HL-60/S4 (cell line): ENCODE results near the gene GTF3C5.
"Not testable (repeated sequence)": the region's sequence is repeated elsewhere in the genome, so short reads cannot be mapped to it uniquely, and the experiment has no call there.

Experiments used
- in situ Hi-C: fragments of 300-500 bp; cut with MboI; formaldehyde crosslinking; loops from 2 replicates; pipeline ENCODE4 v1.14.3; 2022; ENCODE audit warnings: low sequenced_read_pairs

The GTF3C5 gene, protein sequence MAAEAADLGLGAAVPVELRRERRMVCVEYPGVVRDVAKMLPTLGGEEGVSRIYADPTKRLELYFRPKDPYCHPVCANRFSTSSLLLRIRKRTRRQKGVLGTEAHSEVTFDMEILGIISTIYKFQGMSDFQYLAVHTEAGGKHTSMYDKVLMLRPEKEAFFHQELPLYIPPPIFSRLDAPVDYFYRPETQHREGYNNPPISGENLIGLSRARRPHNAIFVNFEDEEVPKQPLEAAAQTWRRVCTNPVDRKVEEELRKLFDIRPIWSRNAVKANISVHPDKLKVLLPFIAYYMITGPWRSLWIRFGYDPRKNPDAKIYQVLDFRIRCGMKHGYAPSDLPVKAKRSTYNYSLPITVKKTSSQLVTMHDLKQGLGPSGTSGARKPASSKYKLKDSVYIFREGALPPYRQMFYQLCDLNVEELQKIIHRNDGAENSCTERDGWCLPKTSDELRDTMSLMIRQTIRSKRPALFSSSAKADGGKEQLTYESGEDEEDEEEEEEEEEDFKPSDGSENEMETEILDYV

DNA sequence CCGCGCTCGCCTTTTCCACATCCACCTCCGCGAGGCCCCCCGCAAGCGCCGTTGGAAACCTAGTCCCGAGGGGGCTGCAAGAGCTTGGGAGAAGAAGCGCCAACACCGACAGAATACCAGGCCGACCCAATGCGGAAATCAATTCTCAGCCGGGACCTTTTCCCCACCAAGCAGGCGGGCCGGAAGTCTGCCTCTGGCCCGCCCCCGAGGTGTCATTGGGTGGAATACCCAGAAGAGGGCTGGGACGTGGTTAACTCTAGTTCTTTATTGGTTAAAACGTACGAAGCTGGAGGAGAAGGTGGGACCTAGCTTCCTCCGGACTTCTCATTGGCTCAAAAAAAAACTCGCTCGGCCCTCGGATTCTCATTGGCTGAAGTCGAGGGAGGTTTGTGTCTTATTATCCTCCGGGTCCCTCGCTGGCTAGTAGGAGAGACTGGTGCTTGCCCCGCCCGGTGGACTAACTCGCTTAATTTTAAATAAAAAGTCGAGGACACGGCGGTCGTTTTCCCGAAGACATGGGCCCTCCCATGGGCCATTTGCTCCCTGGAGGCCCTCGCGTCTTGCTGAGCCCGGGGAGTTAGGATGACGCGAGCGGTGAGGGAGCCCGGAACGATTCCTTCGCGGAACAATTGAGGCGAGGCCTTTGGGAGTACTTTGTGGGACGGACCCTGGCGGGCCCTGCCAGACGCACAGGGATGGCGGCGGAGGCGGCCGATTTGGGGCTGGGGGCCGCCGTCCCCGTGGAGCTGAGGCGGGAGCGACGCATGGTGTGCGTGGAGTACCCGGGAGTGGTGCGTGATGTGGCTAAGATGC, at the start of gene GTF3C5:
Gene GTF3C5, plus strand, starts transcription at position 681 of the 813 bp plus-strand sequence. Its CDS starts 15 bp downstream, at position 696.
- in situ Hi-C loops = no loop called here

DNA sequence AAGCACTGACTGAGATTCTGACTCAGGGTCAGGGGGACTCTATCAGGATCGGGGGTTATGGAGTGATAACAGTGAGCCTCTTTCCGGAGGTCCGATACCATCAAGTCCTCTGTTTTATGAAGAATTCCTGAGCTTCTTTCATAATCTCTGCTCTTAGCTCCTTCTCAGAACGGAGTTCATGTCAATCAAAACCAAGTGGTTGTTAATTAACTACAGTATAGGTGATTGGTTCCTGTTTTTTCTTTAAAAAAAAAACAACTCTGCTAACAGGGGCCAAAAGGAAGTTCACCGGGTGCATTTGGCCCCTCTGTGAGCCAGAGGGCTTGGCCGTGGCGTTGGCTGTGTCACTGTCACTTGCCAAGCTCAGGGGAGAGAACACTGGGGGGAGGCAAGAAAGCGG, 48.3 kb upstream of the GTF3C5 start:
- in situ Hi-C loops = no loop called here

DNA sequence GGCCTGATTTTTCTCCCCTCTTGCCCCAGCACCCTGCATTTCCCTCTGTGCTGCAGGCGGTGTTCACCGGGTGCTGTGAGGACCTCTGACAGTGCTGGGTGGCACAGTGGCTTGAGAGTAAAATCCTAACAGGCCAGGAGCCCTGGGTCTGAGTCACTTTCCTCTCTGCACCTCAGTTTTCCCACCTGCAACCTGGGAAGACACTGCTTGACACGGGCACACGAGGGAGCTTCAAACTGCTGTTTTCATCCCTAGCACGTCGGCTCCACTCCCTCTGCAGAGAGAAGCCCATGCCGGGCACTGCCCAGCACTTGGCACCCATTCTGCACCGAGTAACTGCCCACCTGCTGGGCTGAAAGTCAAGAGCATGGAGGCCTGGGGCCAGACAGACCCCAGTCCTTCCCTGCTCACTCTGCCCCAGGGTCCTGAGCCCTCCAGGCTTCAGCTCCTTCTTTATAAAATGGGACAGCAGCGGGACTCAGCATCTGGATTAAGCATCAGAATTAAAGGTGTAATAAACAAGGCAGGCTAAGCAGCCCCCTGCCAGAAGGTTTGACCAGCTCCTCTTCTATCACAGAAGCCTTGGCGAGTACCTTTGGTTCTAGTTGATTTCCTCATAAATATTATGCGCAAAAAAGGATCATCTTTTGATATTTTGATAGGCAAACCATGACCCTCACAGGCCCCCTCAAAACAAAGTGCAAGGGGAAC, 47.2 kb upstream of the GTF3C5 start:
- in situ Hi-C loops = no loop called here

DNA sequence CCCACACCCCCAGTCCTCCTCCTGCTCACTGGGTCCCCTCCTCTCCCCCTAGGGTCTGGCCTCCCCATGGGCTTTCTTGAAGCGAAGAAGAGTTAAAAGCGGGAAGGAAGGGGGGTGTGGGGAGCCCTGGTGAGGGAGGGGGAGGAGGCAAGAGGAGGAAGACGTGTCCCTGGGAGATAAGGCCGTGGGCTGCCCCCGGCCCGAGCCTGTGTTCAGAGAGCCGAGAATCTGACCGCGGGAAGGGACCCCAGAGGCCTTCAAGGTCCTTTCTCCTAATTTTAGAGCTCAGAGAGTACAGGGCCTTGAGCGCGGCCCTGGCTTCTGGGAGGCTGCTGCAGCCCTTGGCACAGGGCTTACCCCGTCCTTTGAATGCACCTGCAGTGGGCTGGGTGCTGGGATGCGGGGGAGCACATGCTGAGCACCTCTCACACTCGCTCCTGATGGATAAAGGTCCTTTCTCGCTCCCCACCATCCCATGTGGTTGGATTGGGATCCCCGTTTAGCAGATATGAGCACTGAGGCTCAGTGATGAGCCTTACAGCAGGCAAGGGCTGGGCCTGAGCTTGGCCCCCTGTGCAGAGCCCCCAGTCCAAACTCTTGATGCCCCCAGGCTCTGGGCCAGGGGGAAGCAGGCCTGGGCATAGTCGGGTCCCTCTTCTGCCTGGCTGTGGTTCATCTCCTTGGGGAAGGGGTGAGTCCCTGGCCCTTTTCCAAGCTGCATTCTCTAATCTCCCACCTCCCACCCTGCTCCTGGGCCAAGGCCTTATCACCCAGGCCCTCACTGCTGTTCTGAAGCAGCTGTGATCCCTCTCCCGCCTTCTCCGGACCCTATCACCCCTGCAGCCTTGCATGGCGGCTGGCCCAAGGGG, 46.4 kb upstream of the GTF3C5 start:
- in situ Hi-C loops = no loop called here

DNA sequence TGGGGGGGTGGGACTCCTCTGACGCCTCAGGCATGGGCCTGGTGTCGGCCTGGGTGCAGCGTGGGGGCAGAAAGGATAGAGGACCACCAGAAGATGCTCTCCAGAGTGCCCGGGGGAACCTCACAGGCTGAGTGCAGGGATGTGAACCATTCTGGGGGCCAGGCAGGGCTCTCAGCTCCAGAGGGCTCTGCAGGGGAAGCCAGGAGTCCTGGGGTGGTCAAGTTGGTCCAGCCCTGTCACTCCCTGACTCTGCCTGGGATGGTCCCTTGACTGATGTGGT, 45.8 kb upstream of the GTF3C5 start:
- in situ Hi-C loops = no loop called here

DNA sequence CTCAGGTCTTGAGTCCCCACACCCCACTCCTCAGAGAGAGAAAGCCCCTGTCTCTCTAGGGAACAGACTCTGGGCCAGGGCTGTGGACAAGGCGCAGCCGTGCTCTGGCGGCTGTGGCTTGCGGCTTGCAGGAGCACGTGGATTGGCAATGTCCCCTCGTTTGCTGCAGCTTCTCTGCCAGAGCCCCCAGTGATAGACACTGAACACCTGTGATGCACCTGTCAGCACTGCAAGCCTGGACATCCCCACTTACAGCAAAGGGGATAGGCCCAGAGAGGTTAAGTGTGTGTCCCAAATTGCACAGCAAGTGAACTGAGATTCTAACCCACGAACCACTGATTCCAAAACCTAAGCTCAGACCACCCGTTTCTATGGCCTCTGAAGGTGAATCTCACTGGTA, 45.3 kb upstream of the GTF3C5 start:
- in situ Hi-C loops = no loop called here

DNA sequence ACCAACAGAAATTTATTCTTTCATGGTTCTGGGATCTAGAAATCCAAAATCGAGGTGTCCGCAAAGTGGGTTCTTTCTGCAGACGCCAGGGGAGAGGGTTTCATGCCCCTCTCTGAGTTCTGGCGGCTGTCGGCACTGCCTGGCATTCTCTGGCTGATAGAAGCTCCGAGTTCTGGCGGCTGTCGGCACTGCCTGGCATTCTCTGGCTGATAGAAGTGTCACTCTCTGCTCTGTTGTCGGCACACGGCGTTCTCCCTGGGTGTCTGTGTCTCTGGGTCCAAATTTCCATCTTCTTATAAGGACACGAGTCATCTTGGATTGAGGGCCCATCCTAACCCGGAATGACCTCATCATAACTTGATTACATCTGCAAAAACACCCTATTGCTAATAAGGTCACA, 44.7 kb upstream of the GTF3C5 start:
- in situ Hi-C loops = no loop called here

DNA sequence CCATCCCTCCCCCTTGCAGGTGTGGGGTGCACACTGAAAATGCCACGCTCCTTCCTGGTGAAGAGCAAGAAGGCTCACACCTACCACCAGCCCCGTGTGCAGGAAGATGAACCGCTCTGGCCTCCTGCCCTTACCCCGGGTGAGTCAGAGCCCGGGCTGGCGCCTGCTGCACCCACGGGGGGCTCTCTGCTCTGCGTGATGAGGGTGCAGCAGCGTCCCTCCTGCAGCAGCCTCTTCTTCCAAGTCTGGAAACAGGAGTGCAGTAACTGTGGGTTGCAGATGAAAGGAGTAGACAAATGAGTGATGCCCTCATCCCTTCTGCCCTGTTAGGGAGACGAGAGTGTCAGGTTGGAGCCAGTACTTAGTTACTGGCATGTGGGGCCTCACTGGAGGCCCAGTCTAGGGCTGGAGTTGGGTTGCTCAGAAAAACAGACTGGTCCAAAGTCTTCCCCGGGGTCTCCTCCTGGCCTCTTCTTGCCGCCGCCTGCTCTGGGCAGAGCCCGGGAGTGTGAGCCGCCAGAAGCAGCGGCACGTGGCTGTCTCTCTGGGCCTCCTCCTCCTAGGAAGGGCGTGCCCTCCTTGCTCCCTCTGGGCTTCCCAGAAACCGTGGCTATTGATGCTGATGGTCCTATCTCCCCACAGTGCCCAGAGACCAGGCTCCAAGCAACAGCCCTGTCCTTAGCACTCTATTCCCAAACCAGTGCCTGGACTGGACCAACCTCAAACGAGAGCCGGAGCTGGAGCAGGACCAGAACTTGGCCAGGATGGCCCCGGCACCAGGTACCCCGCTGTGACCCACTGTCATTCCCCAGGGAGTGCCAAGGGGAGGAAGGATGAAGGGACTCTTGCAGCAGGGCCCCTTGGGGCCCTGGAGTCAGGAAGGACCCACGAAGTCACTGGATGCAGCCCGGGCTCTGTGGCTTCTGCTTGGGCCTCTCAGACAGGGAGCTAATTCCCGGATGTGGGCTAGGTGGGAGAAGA, 43.9 kb upstream of the GTF3C5 start:
- in situ Hi-C loops = no loop called here

DNA sequence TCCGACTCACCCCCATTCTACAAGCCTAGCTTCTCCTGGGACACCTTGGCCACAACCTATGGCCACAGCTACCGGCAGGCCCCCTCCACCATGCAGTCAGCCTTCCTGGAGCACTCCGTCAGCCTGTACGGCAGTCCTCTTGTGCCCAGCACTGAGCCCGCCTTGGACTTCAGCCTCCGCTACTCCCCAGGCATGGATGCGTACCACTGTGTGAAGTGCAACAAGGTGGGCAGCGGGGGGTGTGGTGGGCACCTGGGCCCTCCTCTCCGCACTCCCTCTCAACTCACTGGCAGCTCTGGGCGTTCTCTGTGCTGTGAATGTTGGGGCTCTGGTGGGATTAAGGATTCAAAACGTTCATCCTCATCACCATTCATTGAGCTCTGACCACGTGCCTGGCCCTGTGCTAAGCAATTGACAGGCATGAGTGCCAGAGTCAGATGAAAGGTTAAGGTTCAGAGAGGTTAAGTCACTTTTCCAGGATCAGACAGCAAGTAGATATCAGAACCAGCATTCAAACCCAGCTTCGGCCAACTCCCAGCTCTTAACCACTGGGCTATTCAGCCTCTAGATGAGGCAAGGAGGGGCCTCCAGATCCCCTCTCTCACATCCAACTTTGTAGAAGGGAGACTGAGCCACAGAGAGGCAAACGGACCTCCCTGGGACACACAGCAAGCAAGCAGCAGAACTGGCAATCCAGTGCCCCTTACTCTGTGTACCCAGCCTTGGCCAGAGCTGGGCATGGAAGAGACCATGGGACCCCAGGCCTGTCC, 42.4 kb upstream of the GTF3C5 start:
- in situ Hi-C loops = no loop called here

DNA sequence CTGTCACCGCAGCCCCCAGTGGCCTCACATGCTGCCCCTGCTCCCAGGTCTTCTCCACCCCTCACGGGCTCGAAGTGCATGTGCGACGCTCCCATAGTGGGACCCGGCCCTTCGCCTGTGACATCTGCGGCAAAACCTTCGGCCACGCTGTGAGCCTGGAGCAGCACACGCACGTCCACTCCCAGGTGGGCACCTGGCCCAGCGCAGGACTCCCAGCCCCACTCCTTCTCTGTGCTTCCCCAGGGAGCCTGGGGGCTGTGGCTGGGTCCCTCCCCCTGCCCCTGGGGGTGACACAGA, 41.8 kb upstream of the GTF3C5 start:
- in situ Hi-C loops = no loop called here

DNA sequence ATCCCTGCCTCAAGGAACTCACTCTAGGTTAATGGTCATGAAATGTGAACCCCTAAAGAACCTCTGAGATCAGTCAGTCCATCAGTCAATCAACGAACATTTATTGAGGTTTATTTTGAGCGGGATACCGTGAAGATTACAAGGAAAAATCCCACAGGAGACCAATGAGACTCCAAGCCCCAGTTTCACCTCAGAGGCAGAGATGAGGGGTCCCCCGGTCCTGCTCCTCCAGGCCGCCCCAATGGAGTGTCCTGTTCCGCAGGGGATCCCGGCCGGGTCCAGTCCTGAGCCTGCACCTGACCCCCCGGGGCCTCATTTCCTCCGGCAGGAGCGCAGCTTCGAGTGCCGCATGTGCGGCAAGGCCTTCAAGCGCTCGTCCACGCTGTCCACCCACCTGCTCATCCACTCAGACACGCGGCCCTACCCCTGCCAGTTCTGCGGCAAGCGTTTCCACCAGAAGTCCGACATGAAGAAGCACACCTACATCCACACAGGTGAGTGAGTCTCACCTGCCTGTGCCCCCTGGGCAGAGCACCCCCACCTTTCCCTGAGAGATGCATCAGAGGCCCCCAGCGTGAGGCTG, 41.3 kb upstream of the GTF3C5 start:
- in situ Hi-C loops = no loop called here

DNA sequence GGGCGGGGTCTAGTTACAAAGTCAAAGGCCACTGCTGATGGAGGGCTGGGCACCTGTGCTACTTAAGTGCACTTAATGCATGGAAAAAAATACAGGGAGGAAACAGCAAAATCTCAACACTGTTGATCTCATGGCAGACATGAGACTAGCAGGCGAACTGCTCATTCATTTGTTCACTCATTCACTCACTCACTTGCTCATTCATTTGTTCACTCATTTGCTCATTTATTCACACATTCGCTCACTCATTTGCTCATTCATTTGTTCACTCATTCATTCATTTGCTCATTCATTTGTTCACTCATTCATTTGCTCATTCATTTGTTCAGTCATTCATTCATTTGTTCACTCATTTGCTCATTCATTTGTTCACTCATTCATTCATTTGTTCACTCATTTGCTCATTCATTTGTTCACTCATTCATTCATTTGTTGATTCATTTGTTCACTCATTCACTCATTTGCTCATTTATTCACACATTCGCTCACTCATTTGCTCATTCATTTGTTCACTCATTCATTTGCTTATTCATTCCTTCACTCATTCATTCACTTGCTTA, 40.7 kb upstream of the GTF3C5 start:
- in situ Hi-C loops = not testable (repeated sequence)

DNA sequence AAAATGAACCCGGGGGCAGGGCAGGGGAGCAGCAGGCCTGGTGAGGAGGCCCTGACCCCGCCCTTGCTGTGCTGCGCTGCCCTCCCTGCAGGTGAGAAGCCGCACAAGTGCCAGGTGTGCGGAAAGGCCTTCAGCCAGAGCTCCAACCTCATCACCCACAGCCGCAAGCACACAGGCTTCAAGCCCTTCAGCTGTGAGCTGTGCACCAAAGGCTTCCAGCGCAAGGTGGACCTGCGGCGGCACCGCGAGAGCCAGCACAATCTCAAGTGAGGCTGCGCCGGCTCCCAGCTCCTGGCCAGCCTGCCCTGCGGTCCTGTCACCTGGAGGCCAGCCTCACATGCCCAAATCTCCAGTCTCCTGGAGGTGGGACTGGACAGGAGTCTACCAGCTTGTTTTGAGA, 40.0 kb upstream of the GTF3C5 start:
- in situ Hi-C loops = no loop called here

DNA sequence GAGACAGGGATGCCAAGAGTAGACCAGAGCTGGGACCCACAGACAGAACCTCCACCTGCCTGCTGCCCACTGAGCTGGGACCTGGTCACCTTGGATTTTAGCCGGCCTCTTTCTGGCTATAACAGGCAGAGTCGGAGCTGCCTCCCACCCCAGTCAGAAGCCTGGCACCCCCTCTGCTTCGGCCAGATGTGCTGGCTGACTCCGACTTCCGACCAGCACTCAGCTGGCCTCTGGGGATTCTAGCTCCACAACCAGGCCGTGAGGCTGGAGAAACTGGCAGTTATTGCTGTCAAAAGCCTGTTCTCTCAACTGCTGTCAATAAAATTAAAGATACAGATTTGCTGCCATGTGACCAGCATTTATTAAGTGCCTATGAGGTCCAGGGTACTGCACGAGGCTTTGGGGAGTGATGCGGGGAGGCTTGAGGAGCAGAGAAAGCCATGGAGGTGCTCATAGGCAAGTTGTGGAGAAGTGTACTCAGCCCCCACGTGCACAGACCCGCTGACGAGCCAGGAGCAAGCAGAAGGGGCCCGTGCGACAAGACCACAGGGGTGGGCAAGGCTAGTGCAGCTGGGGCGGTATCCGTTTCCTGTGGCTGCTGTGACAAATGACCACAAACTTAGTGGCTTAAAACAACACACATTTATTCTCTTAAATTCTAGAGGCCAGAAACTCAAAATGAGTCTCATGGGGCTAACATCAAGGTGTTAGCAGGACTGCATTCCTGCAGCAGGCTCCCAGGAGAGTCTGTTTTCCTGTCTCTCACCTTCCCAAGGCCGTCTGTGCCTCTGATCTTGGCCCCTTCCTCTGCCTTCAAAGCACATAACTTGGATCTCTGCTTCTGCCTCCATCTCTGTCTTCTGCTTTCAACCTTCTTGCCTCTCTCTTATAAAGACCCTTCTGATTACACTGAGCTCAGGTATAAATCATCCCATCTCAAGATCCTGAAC, 39.2 kb upstream of the GTF3C5 start:
- in situ Hi-C loops = no loop called here

DNA sequence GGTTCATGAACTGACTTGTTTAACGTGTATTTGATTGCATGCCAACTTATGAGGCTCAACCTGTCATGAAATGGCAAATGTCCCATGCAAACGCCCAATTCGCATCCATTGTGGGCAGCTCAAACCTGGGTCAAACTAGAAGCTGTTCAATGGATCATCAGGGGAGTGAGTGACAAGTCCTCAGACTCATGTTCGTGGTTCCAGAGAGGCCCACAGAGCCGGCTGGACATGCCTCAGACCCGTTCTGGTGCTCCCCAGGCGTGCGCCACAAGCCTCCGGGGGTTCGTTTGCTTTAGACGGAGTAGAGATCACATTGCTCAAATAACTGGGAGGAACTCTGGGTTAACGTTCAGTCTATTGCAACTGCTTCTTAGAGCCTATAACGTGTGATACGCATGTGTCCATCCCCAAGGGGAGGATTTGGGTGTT, 37.3 kb upstream of the GTF3C5 start:
- in situ Hi-C loops = no loop called here

DNA sequence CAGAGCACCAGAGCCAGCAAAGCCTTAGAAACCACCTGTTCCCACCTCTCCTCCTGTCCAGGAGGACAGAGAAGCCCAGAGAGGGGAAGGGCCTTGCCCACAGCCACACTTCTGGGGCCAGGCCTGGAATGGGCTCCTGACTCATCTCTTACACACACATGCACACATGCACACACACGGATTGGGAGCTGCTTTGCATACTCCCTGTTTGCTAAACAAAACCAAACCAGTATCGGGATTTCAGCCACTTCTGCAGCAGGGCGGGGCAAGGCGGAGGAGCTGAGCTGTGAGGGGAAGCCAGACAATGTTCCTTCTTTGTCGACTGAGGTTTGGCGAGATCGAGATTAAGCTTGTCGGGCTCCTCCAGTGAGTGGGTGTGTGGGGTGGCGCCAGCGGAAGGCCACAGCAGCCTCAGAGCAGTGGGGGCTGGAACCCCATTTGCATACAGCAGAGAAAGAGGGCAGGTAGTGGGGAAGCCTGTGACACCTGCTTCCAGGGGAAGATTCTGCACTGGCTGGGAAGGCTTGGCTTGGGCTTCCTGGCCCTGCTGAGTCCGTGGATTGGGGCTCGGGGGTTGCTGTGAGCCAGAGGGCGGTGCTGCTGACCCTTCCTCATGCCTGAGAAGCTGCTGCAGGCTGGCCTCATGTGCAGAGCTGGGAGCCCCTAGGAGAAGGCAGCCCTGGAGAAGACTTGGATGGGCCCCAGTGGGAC, 36.2 kb upstream of the GTF3C5 start:
- in situ Hi-C loops = no loop called here

DNA sequence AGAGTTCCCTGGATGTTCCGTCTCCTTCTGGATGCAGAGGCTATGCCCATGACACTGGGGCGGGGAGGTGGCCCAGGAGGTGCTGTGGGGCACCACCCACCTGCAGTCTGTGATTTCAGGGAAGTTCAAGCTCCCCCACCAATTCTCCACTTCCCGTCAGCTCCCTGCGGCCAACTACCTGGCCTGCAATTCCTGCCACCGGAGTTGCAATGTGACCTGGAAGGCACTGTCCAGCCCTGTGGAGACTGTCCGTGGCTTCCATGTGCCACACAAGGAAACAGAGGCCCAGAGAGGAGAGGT, 35.7 kb upstream of the GTF3C5 start:
- in situ Hi-C loops = no loop called here
